H9 (cell line): ENCODE data around the gene SEMA4C. TPM values are rescaled to one million over a fixed set of nuclear protein-coding genes. Genes with fewer than 3 reads are reported as not detected.

ENCODE experiments used
- DNase-seq: peaks from one replicate; pipeline ENCODE4 v3.0.0-alpha.2; 2017
- H2AFZ ChIP-seq: one replicate; pipeline ENCODE4 v1.6.1; 2013; ENCODE audit warnings: mild to moderate bottlenecking, low read length, control low read depth, moderate library complexity
- H2AK5ac ChIP-seq: 2 replicates; pipeline ENCODE4 v1.6.1; 2013; ENCODE audit warnings: low read length, control low read depth, mixed read lengths; ENCODE audit not compliant: insufficient read length
- H2BK120ac ChIP-seq: one replicate; pipeline ENCODE4 v1.6.1; 2013; ENCODE audit warnings: low read depth, mild to moderate bottlenecking, low read length, control low read depth, inconsistent platforms; ENCODE audit not compliant: poor library complexity, severe bottlenecking
- H2BK12ac ChIP-seq: 2 replicates; pipeline ENCODE4 v1.6.1; 2013; ENCODE audit warnings: low read length, control low read depth, mixed read lengths, low read depth; ENCODE audit not compliant: insufficient read length
- H2BK15ac ChIP-seq: 2 replicates; pipeline ENCODE4 v1.6.1; 2013; ENCODE audit warnings: low read depth, low read length, control low read depth
- H2BK20ac ChIP-seq: one replicate; pipeline ENCODE4 v1.6.1; 2013; ENCODE audit warnings: low read depth, mild to moderate bottlenecking, low read length, control low read depth, inconsistent platforms; ENCODE audit not compliant: poor library complexity, severe bottlenecking
- H2BK5ac ChIP-seq: 2 replicates; pipeline ENCODE4 v1.6.1; 2013; ENCODE audit warnings: low read length, control low read depth, mixed read lengths; ENCODE audit not compliant: insufficient read length
- H3K14ac ChIP-seq: 2 replicates; pipeline ENCODE4 v1.6.1; 2013; ENCODE audit warnings: low read length, control low read depth; ENCODE audit not compliant: insufficient read depth
- H3K18ac ChIP-seq: 2 replicates; pipeline ENCODE4 v1.6.1; 2013; ENCODE audit warnings: low read depth, mild to moderate bottlenecking, mixed read lengths, low read length, control low read depth; ENCODE audit not compliant: insufficient read length
- H3K23ac ChIP-seq: 2 replicates; pipeline ENCODE4 v1.6.1; 2013; ENCODE audit warnings: low read length, control low read depth, mixed read lengths, low read depth; ENCODE audit not compliant: insufficient read length
- H3K23me2 ChIP-seq: 2 replicates; pipeline ENCODE4 v1.6.1; 2013; ENCODE audit warnings: low read depth, mild to moderate bottlenecking, mixed read lengths, low read length, control low read depth; ENCODE audit not compliant: insufficient read length, poor library complexity, severe bottlenecking
- H3K27ac ChIP-seq: 2 replicates; pipeline ENCODE4 v1.5.1; 2013; ENCODE audit warnings: low read length, control low read depth, mixed read lengths, low read depth; ENCODE audit not compliant: insufficient read length
- H3K27me3 ChIP-seq: 2 replicates; pipeline ENCODE4 v1.6.1; 2013; ENCODE audit warnings: low read length, control low read depth, inconsistent platforms; ENCODE audit not compliant: insufficient read depth
- H3K4ac ChIP-seq: 2 replicates; pipeline ENCODE4 v1.6.1; 2013; ENCODE audit warnings: low read depth, mild to moderate bottlenecking, control low read depth, inconsistent platforms, low read length, moderate library complexity
- H3K4me1 ChIP-seq: 2 replicates; pipeline ENCODE4 v1.6.1; 2013; ENCODE audit warnings: low read length, control low read depth, inconsistent platforms; ENCODE audit not compliant: insufficient read depth
- H3K4me2 ChIP-seq: 2 replicates; pipeline ENCODE4 v1.6.1; 2013; ENCODE audit warnings: low read length, control low read depth, mixed read lengths; ENCODE audit not compliant: insufficient read length, insufficient read depth
- H3K56ac ChIP-seq: 2 replicates; pipeline ENCODE4 v1.6.1; 2013; ENCODE audit warnings: low read depth, mild to moderate bottlenecking, mixed read lengths, low read length, control low read depth; ENCODE audit not compliant: insufficient read length
- H3K79me1 ChIP-seq: 2 replicates; pipeline ENCODE4 v1.6.1; 2013; ENCODE audit warnings: low read depth, mild to moderate bottlenecking, moderate library complexity, low read length, control low read depth, inconsistent platforms; ENCODE audit not compliant: insufficient read depth, poor library complexity, severe bottlenecking
- H3K79me2 ChIP-seq: 2 replicates; pipeline ENCODE4 v1.6.1; 2013; ENCODE audit warnings: low read length, control low read depth, inconsistent platforms; ENCODE audit not compliant: insufficient read depth
- H3K9ac ChIP-seq: 2 replicates; pipeline ENCODE4 v1.6.1; 2013; ENCODE audit warnings: low read length, control low read depth, mixed read lengths; ENCODE audit not compliant: insufficient read length; ENCODE audit errors: extremely low read depth
- H3K9me3 ChIP-seq: one replicate; pipeline ENCODE4 v1.6.1; 2013; ENCODE audit warnings: low read depth, low read length, inconsistent platforms; ENCODE audit not compliant: control insufficient read depth
- H3T11ph ChIP-seq: one replicate; pipeline ENCODE4 v1.6.1; 2013; ENCODE audit warnings: mild to moderate bottlenecking, low read length, control low read depth, inconsistent platforms
- H4K20me1 ChIP-seq: one replicate; pipeline ENCODE4 v1.6.1; 2013; ENCODE audit not compliant: control insufficient read depth, insufficient read length, insufficient read depth
- H4K5ac ChIP-seq: 2 replicates; pipeline ENCODE4 v1.6.1; 2013; ENCODE audit warnings: low read depth, mild to moderate bottlenecking, mixed read lengths, low read length, control low read depth; ENCODE audit not compliant: insufficient read length
- H4K8ac ChIP-seq: replicated peaks from 2 replicates; pipeline ENCODE4 v1.6.1; 2013; ENCODE audit warnings: low read length, control low read depth, mixed read lengths, low read depth; ENCODE audit not compliant: insufficient read length
- H4K91ac ChIP-seq: 2 replicates; pipeline ENCODE4 v1.6.1; 2013; ENCODE audit warnings: low read depth, mild to moderate bottlenecking, moderate library complexity, mixed read lengths, low read length, control low read depth; ENCODE audit not compliant: insufficient read length
- H3K27ac Mint-ChIP-seq, 3 experiments: 2 replicates in 2 of 3; 3 replicates in 1 of 3; pipeline ENCODE4 v1.8.0; 2020 to 2021; ENCODE audit warnings: mixed read lengths in 3 of 3, mild to moderate bottlenecking in 1 of 3, moderate library complexity in 1 of 3
- H3K27me3 Mint-ChIP-seq: 2 replicates; pipeline ENCODE4 v1.8.0; 2021; ENCODE audit warnings: low read depth, mild to moderate bottlenecking, moderate library complexity, mixed read lengths
- H3K36me3 Mint-ChIP-seq, 3 experiments: 2 replicates in 2 of 3; 3 replicates in 1 of 3; pipeline ENCODE4 v1.8.0; 2020 to 2021; ENCODE audit warnings: low read depth in 3 of 3, mixed read lengths in 3 of 3; ENCODE audit not compliant: insufficient read depth in 1 of 3
- H3K4me1 Mint-ChIP-seq, 2 experiments: 2 replicates each; pipeline ENCODE4 v1.8.0; 2020; ENCODE audit warnings: mixed read lengths in 2 of 2
- H3K4me3 Mint-ChIP-seq, 2 experiments: 2 replicates in 1 of 2; 3 replicates in 1 of 2; pipeline ENCODE4 v1.8.0; 2020 to 2021; ENCODE audit warnings: mild to moderate bottlenecking in 2 of 2, mixed read lengths in 2 of 2, moderate library complexity in 1 of 2
- H3K9me3 Mint-ChIP-seq, 2 experiments: 2 replicates in 1 of 2; 3 replicates in 1 of 2; pipeline ENCODE4 v1.8.0; 2020; ENCODE audit warnings: mild to moderate bottlenecking in 2 of 2, mixed read lengths in 2 of 2, moderate library complexity in 1 of 2
- WGBS: extraction: QIAGEN DNeasy Blood & Tissue Kit; methylation state at CpG from one replicate; pipeline ENCODE4 v1.1.7; 2013; ENCODE audit warnings: missing lambda C conversion rate, low lambda C conversion rate, mixed read lengths; ENCODE audit not compliant: insufficient read length; ENCODE audit errors: extremely low coverage; 5-methylcytosine and 5-hydroxymethylcytosine counted together
- total RNA-seq: library from RNA; stranded (reverse); gene quantifications from 2 replicates; pipeline ENCODE4 v1.2.1, GENCODE V29; 2021
- TF ChIP-seq, protein P1 (sequence below): fragments of 200-600 bp; sonication (generic); conservative IDR thresholded peaks from 3 replicates; pipeline ENCODE4 v1.8.0; 2021; ENCODE audit warnings: antibody characterized with exemption, mild to moderate bottlenecking

SEMA4C gene
- total RNA-seq, 1 experiment from 2014 or later: 81.6 TPM

DNA sequence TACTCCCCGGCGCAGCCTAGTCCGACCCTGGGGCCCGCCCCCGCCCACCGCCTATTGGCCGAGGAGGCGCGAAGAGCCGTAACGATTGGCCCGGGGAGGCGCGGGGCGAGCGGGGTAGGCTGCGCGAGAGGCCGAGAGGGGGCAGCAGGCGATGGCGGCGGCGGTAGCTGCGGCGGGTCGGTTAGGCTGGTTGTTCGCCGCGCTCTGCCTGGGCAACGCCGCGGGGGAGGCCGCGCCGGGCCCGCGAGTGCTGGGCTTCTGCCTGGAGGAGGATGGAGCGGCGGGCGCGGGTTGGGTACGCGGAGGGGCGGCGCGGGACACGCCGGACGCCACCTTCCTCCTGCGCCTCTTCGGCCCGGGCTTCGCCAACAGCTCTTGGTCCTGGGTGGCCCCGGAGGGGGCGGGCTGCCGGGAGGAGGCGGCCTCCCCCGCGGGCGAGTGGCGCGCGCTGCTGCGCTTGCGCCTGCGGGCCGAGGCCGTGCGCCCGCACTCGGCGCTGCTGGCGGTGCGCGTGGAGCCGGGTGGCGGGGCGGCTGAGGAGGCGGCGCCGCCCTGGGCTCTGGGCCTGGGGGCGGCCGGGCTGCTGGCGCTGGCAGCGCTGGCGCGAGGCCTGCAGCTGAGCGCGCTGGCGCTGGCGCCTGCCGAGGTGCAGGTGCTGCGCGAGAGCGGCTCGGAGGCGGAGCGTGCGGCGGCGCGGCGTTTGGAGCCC lies 53.6 kb downstream of the SEMA4C start, which contains the start of gene CNNM3:
Gene CNNM3 (plus strand): TSS at position 142 of the 709 bp plus-strand sequence. CDS start 10 bp downstream, at position 152.
- no CpG with 5 or more reads among the region's 103 CpGs for WGBS
- H4K20me1 ChIP-seq: peaks cover 2% of the 10 kb centered on the region

More for the DNA sequence above, 53.6 kb downstream of the SEMA4C start, which contains the start of gene CNNM3:
- peaks cover 14 to 33% (median 31%) of the 10 kb centered on the region in 3 experiments for H3K36me3 Mint-ChIP-seq
- Histone ChIP-seq H3T11ph (no peak within 1 kb of the TSS), H3K79me1 (peaks cover 2% of the 10 kb centered on the region), H2AK5ac (no peak within 1 kb of the TSS), H3K27me3 (no peaks in the 10 kb centered on the region), H4K8ac (no peak within 1 kb of the TSS), H3K9me3 (no peaks in the 10 kb centered on the region), H3K56ac (no peak within 1 kb of the TSS), H3K4me2 (peak within 1 kb of the TSS; percentile 85), H3K14ac (peak within 1 kb of the TSS; percentile 10; the same call in 1 of the 2 replicates), H4K91ac (no peak within 1 kb of the TSS), H3K79me2 (peaks cover 2% of the 10 kb centered on the region; the same call in 1 of the 2 replicates), H3K23me2 (peaks cover 7% of the 10 kb centered on the region), H3K27ac (no peak within 1 kb of the TSS), H2BK12ac (no peak within 1 kb of the TSS), H3K23ac (no peak within 1 kb of the TSS), H3K9ac (peak within 1 kb of the TSS; percentile 59), H2BK120ac (no peak within 1 kb of the TSS), H2BK5ac (no peak within 1 kb of the TSS), H4K5ac (no peak within 1 kb of the TSS), H2BK20ac (no peak within 1 kb of the TSS), H2BK15ac (no peak within 1 kb of the TSS; the same call in 1 of the 2 replicates), H2AFZ (peak within 1 kb of the TSS; percentile 79), H3K4ac (no peak within 1 kb of the TSS), H3K18ac (no peak within 1 kb of the TSS), H3K4me1 (peaks cover 3% of the 10 kb centered on the region; the same call in 1 of the 2 replicates)
- no peaks in the 10 kb centered on the region; a peak in 1 of 5 replicates for H3K9me3 Mint-ChIP-seq
- peaks cover 45 to 48% of the 10 kb centered on the region in 2 experiments for H3K4me1 Mint-ChIP-seq
- peak; percentile 96 for DNase-seq
- H3K27me3 Mint-ChIP-seq: peaks cover 1% of the 10 kb centered on the region; the same call in 1 of the 2 replicates
- TF ChIP-seq, protein P1, sequence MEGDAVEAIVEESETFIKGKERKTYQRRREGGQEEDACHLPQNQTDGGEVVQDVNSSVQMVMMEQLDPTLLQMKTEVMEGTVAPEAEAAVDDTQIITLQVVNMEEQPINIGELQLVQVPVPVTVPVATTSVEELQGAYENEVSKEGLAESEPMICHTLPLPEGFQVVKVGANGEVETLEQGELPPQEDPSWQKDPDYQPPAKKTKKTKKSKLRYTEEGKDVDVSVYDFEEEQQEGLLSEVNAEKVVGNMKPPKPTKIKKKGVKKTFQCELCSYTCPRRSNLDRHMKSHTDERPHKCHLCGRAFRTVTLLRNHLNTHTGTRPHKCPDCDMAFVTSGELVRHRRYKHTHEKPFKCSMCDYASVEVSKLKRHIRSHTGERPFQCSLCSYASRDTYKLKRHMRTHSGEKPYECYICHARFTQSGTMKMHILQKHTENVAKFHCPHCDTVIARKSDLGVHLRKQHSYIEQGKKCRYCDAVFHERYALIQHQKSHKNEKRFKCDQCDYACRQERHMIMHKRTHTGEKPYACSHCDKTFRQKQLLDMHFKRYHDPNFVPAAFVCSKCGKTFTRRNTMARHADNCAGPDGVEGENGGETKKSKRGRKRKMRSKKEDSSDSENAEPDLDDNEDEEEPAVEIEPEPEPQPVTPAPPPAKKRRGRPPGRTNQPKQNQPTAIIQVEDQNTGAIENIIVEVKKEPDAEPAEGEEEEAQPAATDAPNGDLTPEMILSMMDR: peak; percentile 76
- peak within 1 kb of the TSS; percentile 78 to 88 for H3K4me3 Mint-ChIP-seq
- peak within 1 kb of the TSS in 2 of 3 experiments; percentile 23 to 27; a peak in 5 of 7 replicates for H3K27ac Mint-ChIP-seq
